Neural progenitor cell (in vitro differentiated cells): Measurements from ENCODE around the gene CYFIP2. TPM values are rescaled to one million over a fixed set of nuclear protein-coding genes. Genes with fewer than 3 reads are reported as not detected.

ENCODE experiments used
- DNase-seq: peaks from one replicate; pipeline ENCODE4 v3.0.0-alpha.2; 2016; ENCODE audit warnings: low spot score
- H2AFZ ChIP-seq: fragments of 200-600 bp; sonication (generic); replicated peaks from 2 replicates; pipeline ENCODE4 v1.6.1; 2016; ENCODE audit warnings: antibody characterized with exemption
- H3F3A ChIP-seq: fragments of 200-600 bp; sonication (generic); 2 replicates; pipeline ENCODE4 v1.6.1; 2016; ENCODE audit warnings: antibody characterized with exemption, low read depth
- H3K27ac ChIP-seq: fragments of 200-600 bp; sonication (generic); 2 replicates; pipeline ENCODE4 v1.5.1; 2016; ENCODE audit warnings: mild to moderate bottlenecking
- H3K27me3 ChIP-seq: fragments of 200-600 bp; sonication (generic); 2 replicates; pipeline ENCODE4 v1.6.1; 2016; ENCODE audit warnings: mild to moderate bottlenecking, moderate library complexity
- H3K36me3 ChIP-seq: fragments of 200-600 bp; sonication (generic); 2 replicates; pipeline ENCODE4 v1.5.1; 2016
- H3K4me1 ChIP-seq: fragments of 200-600 bp; sonication (generic); 2 replicates; pipeline ENCODE4 v1.6.1; 2016; ENCODE audit warnings: mixed run types
- H3K4me2 ChIP-seq: fragments of 200-600 bp; sonication (generic); 2 replicates; pipeline ENCODE4 v1.6.1; 2016
- H3K4me3 ChIP-seq: fragments of 200-600 bp; sonication (generic); 2 replicates; pipeline ENCODE4 v1.5.1; 2016
- H3K79me2 ChIP-seq: fragments of 200-600 bp; sonication (generic); 2 replicates; pipeline ENCODE4 v1.6.1; 2016; ENCODE audit warnings: low read depth
- H3K9ac ChIP-seq: fragments of 200-600 bp; sonication (generic); 2 replicates; pipeline ENCODE4 v1.6.1; 2016
- H3K9me3 ChIP-seq: fragments of 200-600 bp; sonication (generic); 2 replicates; pipeline ENCODE4 v1.5.1; 2016; ENCODE audit warnings: low read depth
- H4K20me1 ChIP-seq: fragments of 200-600 bp; sonication (generic); 2 replicates; pipeline ENCODE4 v1.6.1; 2016; ENCODE audit warnings: low read depth
- H3K27ac Mint-ChIP-seq: 3 replicates; pipeline ENCODE4 v1.8.0; 2021; ENCODE audit warnings: mixed read lengths
- H3K27me3 Mint-ChIP-seq: 2 replicates; pipeline ENCODE4 v1.8.0; 2022; ENCODE audit warnings: low read depth, mild to moderate bottlenecking, inconsistent platforms, moderate library complexity, mixed read lengths; ENCODE audit not compliant: insufficient read depth
- H3K36me3 Mint-ChIP-seq: 3 replicates; pipeline ENCODE4 v1.8.0; 2021; ENCODE audit warnings: mixed read lengths
- H3K4me1 Mint-ChIP-seq: 3 replicates; pipeline ENCODE4 v1.8.0; 2021; ENCODE audit warnings: mixed read lengths
- H3K4me3 Mint-ChIP-seq: 3 replicates; pipeline ENCODE4 v1.8.0; 2021; ENCODE audit warnings: mild to moderate bottlenecking, moderate library complexity, mixed read lengths
- H3K9me3 Mint-ChIP-seq: 3 replicates; pipeline ENCODE4 v1.8.0; 2020; ENCODE audit warnings: mixed read lengths
- EZH2 ChIP-seq: fragments of 200-600 bp; sonication (generic); IDR thresholded peaks from 2 replicates; pipeline ENCODE4 v1.6.1; 2017; ENCODE audit warnings: antibody characterized with exemption, mild to moderate bottlenecking, moderate library complexity
- EZH2phosphoT487 ChIP-seq: fragments of 200-600 bp; sonication (generic); IDR thresholded peaks from 2 replicates; pipeline ENCODE4 v1.6.1; 2017; ENCODE audit warnings: antibody characterized with exemption
- total RNA-seq: library from RNA; depleted of rRNA; stranded (reverse); fragments of >200 nt; gene quantifications from 2 replicates; pipeline ENCODE4 v1.2.3, GENCODE V29; 2015; ENCODE audit warnings: low replicate concordance
- TF ChIP-seq, protein P1 (sequence below): fragments of 200-600 bp; sonication (generic); IDR thresholded peaks from 2 replicates; pipeline ENCODE4 v1.5.1; 2017; ENCODE audit warnings: antibody characterized with exemption, mild to moderate bottlenecking

CYFIP2 gene
- total RNA-seq, 1 donor from 2014 or later: 70.2 TPM

DNA sequence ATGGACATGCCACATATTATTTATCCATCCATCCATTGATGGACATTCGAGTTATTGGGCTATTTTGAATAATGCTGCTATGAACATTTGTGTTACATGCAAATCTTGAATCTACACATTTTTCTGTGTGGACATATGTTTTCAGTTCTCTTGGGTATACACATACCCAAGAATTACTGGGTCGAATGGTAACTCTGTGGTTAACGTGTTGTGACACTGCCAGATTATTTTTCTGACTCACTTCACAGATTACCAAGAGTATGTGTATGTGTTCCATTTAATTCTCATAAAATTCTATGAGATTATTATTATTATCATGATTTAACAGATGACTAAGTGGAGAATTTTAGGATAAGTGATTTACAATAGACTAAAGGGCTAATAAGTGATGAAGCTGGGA, 26.7 kb downstream of the CYFIP2 start:
- DNase-seq: no peak
- no peaks in the 10 kb centered on the region for H3K9me3 ChIP-seq
- no peak overlapping the region for H3K9ac ChIP-seq
- H3K27me3 Mint-ChIP-seq: peaks cover 4% of the 10 kb centered on the region
- H3K4me1 ChIP-seq: no peaks in the 10 kb centered on the region
- no peak overlapping the region for H3K27ac ChIP-seq
- peaks cover 25% of the 10 kb centered on the region for H3K36me3 Mint-ChIP-seq
- no peaks in the 10 kb centered on the region for H3K36me3 ChIP-seq
- no peaks in the 10 kb centered on the region for H3K79me2 ChIP-seq
- H3F3A ChIP-seq: no peaks in the 10 kb centered on the region
- no peak overlapping the region for H2AFZ ChIP-seq
- H3K27me3 ChIP-seq: no peaks in the 10 kb centered on the region
- H3K9me3 Mint-ChIP-seq: no peaks in the 10 kb centered on the region
- no peak overlapping the region for H3K4me3 ChIP-seq
- H3K4me3 Mint-ChIP-seq: no peak overlapping the region
- H3K27ac Mint-ChIP-seq: no peak overlapping the region
- TF ChIP-seq, protein P1, sequence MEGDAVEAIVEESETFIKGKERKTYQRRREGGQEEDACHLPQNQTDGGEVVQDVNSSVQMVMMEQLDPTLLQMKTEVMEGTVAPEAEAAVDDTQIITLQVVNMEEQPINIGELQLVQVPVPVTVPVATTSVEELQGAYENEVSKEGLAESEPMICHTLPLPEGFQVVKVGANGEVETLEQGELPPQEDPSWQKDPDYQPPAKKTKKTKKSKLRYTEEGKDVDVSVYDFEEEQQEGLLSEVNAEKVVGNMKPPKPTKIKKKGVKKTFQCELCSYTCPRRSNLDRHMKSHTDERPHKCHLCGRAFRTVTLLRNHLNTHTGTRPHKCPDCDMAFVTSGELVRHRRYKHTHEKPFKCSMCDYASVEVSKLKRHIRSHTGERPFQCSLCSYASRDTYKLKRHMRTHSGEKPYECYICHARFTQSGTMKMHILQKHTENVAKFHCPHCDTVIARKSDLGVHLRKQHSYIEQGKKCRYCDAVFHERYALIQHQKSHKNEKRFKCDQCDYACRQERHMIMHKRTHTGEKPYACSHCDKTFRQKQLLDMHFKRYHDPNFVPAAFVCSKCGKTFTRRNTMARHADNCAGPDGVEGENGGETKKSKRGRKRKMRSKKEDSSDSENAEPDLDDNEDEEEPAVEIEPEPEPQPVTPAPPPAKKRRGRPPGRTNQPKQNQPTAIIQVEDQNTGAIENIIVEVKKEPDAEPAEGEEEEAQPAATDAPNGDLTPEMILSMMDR: no peak
- H3K4me2 ChIP-seq: no peak overlapping the region
- H4K20me1 ChIP-seq: no peaks in the 10 kb centered on the region
- H3K4me1 Mint-ChIP-seq: no peaks in the 10 kb centered on the region

GRCh38 chr5:157294407-157295091, 28.6 kb downstream of the CYFIP2 start:
- Mint-ChIP-seq H3K27ac (no peak overlapping the region), H3K4me1 (no peaks in the 10 kb centered on the region), H3K4me3 (no peak overlapping the region), H3K27me3 (peaks cover 2% of the 10 kb centered on the region), H3K36me3 (peaks cover 27% of the 10 kb centered on the region), H3K9me3 (no peaks in the 10 kb centered on the region)
- Histone ChIP-seq H3K4me1 (no peaks in the 10 kb centered on the region), H3K27me3 (no peaks in the 10 kb centered on the region), H3F3A (no peaks in the 10 kb centered on the region), H4K20me1 (no peaks in the 10 kb centered on the region), H3K79me2 (no peaks in the 10 kb centered on the region), H3K4me2 (no peak overlapping the region), H3K36me3 (no peaks in the 10 kb centered on the region), H2AFZ (no peak overlapping the region), H3K27ac (no peak overlapping the region), H3K9me3 (no peaks in the 10 kb centered on the region), H3K4me3 (no peak overlapping the region), H3K9ac (no peak overlapping the region)
- TF ChIP-seq, protein P1: peak; percentile 7
- TF ChIP-seq EZH2phosphoT487: no peak
- no peak for TF ChIP-seq EZH2
- no peak for DNase-seq

- Mint-ChIP-seq H3K36me3 (peaks cover 25% of the 10 kb centered on the region), H3K9me3 (no peaks in the 10 kb centered on the region), H3K27ac (no peak overlapping the region), H3K4me1 (no peaks in the 10 kb centered on the region), H3K27me3 (no peaks in the 10 kb centered on the region), H3K4me3 (no peak overlapping the region)
- H4K20me1 ChIP-seq: no peaks in the 10 kb centered on the region
- H2AFZ ChIP-seq: no peak overlapping the region
- no peak overlapping the region for H3K4me2 ChIP-seq
- H3K27ac ChIP-seq: no peak overlapping the region
- no peaks in the 10 kb centered on the region for H3F3A ChIP-seq
- H3K36me3 ChIP-seq: no peaks in the 10 kb centered on the region
- DNase-seq: no peak
- TF ChIP-seq EZH2 (no peak), EZH2phosphoT487 (no peak)
- TF ChIP-seq, protein P1: no peak
- H3K4me1 ChIP-seq: no peaks in the 10 kb centered on the region
- no peak overlapping the region for H3K9ac ChIP-seq
- no peaks in the 10 kb centered on the region for H3K27me3 ChIP-seq
- H3K9me3 ChIP-seq: no peaks in the 10 kb centered on the region
- H3K79me2 ChIP-seq: no peaks in the 10 kb centered on the region
- no peak overlapping the region for H3K4me3 ChIP-seq
These were observed 29.3 kb downstream of the CYFIP2 start for GRCh38 chr5:157295247-157295646.
